ENCODE results near the gene DDRGK1. TPM values are rescaled to one million over a fixed set of nuclear protein-coding genes. Genes with fewer than 3 reads are reported as not detected.

The DDRGK1 gene
- total and polyA plus RNA-seq, 2 experiments from 2014 or later: 92.9 to 154 TPM

- H3K9me3 ChIP-seq (ENCODE audit: low read depth): no peaks in the 10 kb centered on the region
- no peaks in the 10 kb centered on the region for H3K27me3 ChIP-seq
- no peak for DNase-seq (ENCODE audit: low spot score)
- H3K27ac ChIP-seq: no peak overlapping the region
- no peaks in the 10 kb centered on the region for H4K20me1 ChIP-seq (ENCODE audit: insufficient read depth, poor library complexity, severe bottlenecking)
- H3K4me1 ChIP-seq (ENCODE audit: insufficient read depth): peaks cover 5% of the 10 kb centered on the region
- no peaks in the 10 kb centered on the region for H3K9me2 ChIP-seq (replicated peaks; ENCODE audit: insufficient read depth)
- no peak overlapping the region for H2AFZ ChIP-seq
- no peaks in the 10 kb centered on the region for H3K79me2 ChIP-seq
- TF ChIP-seq EZH2 (IDR thresholded peaks at IDR 0.05; ENCODE audit: borderline replicate concordance) (no peak), EZH2phosphoT487 (IDR thresholded peaks at IDR 0.05; ENCODE audit: low read depth, severe bottlenecking, unreplicated experiment) (no peak), CTCF (IDR thresholded peaks at IDR 0.05; ENCODE audit: poor library complexity) (no peak)
- no peak overlapping the region for H3K4me2 ChIP-seq
- H3K4me3 ChIP-seq: no peak overlapping the region
- H3K36me3 ChIP-seq (replicated peaks; ENCODE audit: insufficient read depth, low read depth): no peaks in the 10 kb centered on the region
- 92% methylated on average over 10 of the region's 10 CpGs for WGBS (ENCODE audit: low lambda C conversion rate, missing lambda C conversion rate)
These were observed 21.6 kb upstream of the DDRGK1 start for GRCh38 chr20:3226093-3226492.

GRCh38 chr20:3224681-3225421 lies 20.4 kb upstream of the DDRGK1 start:
- Histone ChIP-seq H3K9me3 (ENCODE audit: low read depth) (no peaks in the 10 kb centered on the region), H4K20me1 (ENCODE audit: insufficient read depth, poor library complexity, severe bottlenecking) (no peaks in the 10 kb centered on the region), H2AFZ (no peak overlapping the region), H3K36me3 (replicated peaks; ENCODE audit: insufficient read depth, low read depth) (no peaks in the 10 kb centered on the region), H3K79me2 (no peaks in the 10 kb centered on the region), H3K9me2 (replicated peaks; ENCODE audit: insufficient read depth) (no peaks in the 10 kb centered on the region), H3K27me3 (no peaks in the 10 kb centered on the region), H3K27ac (no peak overlapping the region), H3K4me1 (ENCODE audit: insufficient read depth) (peaks cover 5% of the 10 kb centered on the region), H3K4me2 (no peak overlapping the region), H3K4me3 (no peak overlapping the region)
- TF ChIP-seq CTCF (IDR thresholded peaks at IDR 0.05; ENCODE audit: poor library complexity): no peak
- no peak for TF ChIP-seq EZH2phosphoT487 (IDR thresholded peaks at IDR 0.05; ENCODE audit: low read depth, severe bottlenecking, unreplicated experiment)
- no peak for TF ChIP-seq EZH2 (IDR thresholded peaks at IDR 0.05; ENCODE audit: borderline replicate concordance)
- DNase-seq (ENCODE audit: low spot score): no peak
- WGBS (ENCODE audit: low lambda C conversion rate, missing lambda C conversion rate): 92% methylated on average over 8 of the region's 8 CpGs

GRCh38 chr20:3223994-3224680 lies 19.7 kb upstream of the DDRGK1 start:
- 88% methylated on average over 20 of the region's 20 CpGs for WGBS (ENCODE audit: low lambda C conversion rate, missing lambda C conversion rate)
- Histone ChIP-seq H2AFZ (no peak overlapping the region), H3K9me2 (replicated peaks; ENCODE audit: insufficient read depth) (no peaks in the 10 kb centered on the region), H3K36me3 (replicated peaks; ENCODE audit: insufficient read depth, low read depth) (no peaks in the 10 kb centered on the region), H3K4me2 (no peak overlapping the region), H3K9me3 (ENCODE audit: low read depth) (no peaks in the 10 kb centered on the region), H3K79me2 (no peaks in the 10 kb centered on the region), H3K4me1 (ENCODE audit: insufficient read depth) (peaks cover 5% of the 10 kb centered on the region), H4K20me1 (ENCODE audit: insufficient read depth, poor library complexity, severe bottlenecking) (no peaks in the 10 kb centered on the region), H3K27me3 (no peaks in the 10 kb centered on the region), H3K27ac (no peak overlapping the region), H3K4me3 (no peak overlapping the region)
- TF ChIP-seq CTCF (IDR thresholded peaks at IDR 0.05; ENCODE audit: poor library complexity) (no peak), EZH2 (IDR thresholded peaks at IDR 0.05; ENCODE audit: borderline replicate concordance) (no peak), EZH2phosphoT487 (IDR thresholded peaks at IDR 0.05; ENCODE audit: low read depth, severe bottlenecking, unreplicated experiment) (no peak)
- no peak for DNase-seq (ENCODE audit: low spot score)
